K562 (cell line): ENCODE measurements around the gene NMRK2. TPM values are rescaled to one million over a fixed set of nuclear protein-coding genes. Genes with fewer than 3 reads are reported as not detected.

Experiments
- BRF2 ChIP-seq: IDR thresholded peaks from 3 replicates; pipeline ENCODE4 v1.6.1; 2011; ENCODE audit warnings: borderline replicate concordance, mild to moderate bottlenecking; ENCODE audit not compliant: insufficient read length, insufficient read depth
- CBFA2T3 ChIP-seq: fragments of 450-650 bp; IDR thresholded peaks from 2 replicates; pipeline ENCODE4 v1.6.1; 2017
- CBFB ChIP-seq: sonication (generic); formaldehyde crosslinking; IDR thresholded peaks from 2 replicates; pipeline ENCODE4 v1.4.0; 2020; ENCODE audit warnings: mild to moderate bottlenecking, missing genetic modification reagents
- CC2D1A ChIP-seq: fragments of 450-650 bp; IDR thresholded peaks from 2 replicates; pipeline ENCODE4 v1.6.1; 2017; ENCODE audit warnings: mild to moderate bottlenecking
- DMBX1 ChIP-seq: fragments of 250-450 bp; sonication (Bioruptor Pico); IDR thresholded peaks from 2 replicates; pipeline ENCODE4 v1.8.0; 2022; ENCODE audit warnings: inconsistent platforms, mild to moderate bottlenecking, moderate library complexity, borderline replicate concordance
- DPF2 ChIP-seq: fragments of 450-650 bp; IDR thresholded peaks from 2 replicates; pipeline ENCODE4 v1.6.1; 2016
- ELF4 ChIP-seq: fragments of 450-650 bp; formaldehyde crosslinking; IDR thresholded peaks from 2 replicates; pipeline ENCODE4 v1.4.0; 2022; ENCODE audit warnings: missing genetic modification characterization
- GATA2 ChIP-seq: sonication (generic); formaldehyde crosslinking; IDR thresholded peaks from 2 replicates; pipeline ENCODE4 v1.4.0; 2020; ENCODE audit warnings: mild to moderate bottlenecking, missing genetic modification reagents
- MCM2 ChIP-seq: fragments of 450-650 bp; IDR thresholded peaks from 2 replicates; pipeline ENCODE4 v1.6.1; 2017; ENCODE audit warnings: low read depth, mild to moderate bottlenecking
- MCM3 ChIP-seq: fragments of 450-650 bp; IDR thresholded peaks from 2 replicates; pipeline ENCODE4 v1.6.1; 2016
- MXD1 ChIP-seq: fragments of 250-450 bp; sonication (Bioruptor Pico); IDR thresholded peaks from 2 replicates; pipeline ENCODE4 v1.8.0; 2021; ENCODE audit warnings: borderline replicate concordance, mild to moderate bottlenecking, moderate library complexity; ENCODE audit not compliant: poor library complexity, severe bottlenecking
- NFE2L1 ChIP-seq: fragments of 450-650 bp; IDR thresholded peaks from 2 replicates; pipeline ENCODE4 v1.6.1; 2016; ENCODE audit warnings: missing genetic modification characterization, low read depth, mild to moderate bottlenecking, missing compliant biosample characterization, moderate library complexity, borderline replicate concordance
- NFIC ChIP-seq: fragments of 450-650 bp; IDR thresholded peaks from 2 replicates; pipeline ENCODE4 v1.6.1; 2017; ENCODE audit warnings: mild to moderate bottlenecking, inconsistent platforms
- PATZ1 ChIP-seq: fragments of 250-450 bp; sonication (Bioruptor Pico); IDR thresholded peaks from 2 replicates; pipeline ENCODE4 v1.5.0; 2020; ENCODE audit warnings: mild to moderate bottlenecking, borderline replicate concordance
- POLR2G ChIP-seq: fragments of 200-400 bp; formaldehyde crosslinking; IDR thresholded peaks from 2 replicates; pipeline ENCODE4 v1.6.1; 2017; ENCODE audit warnings: low read depth, mild to moderate bottlenecking, antibody characterized with exemption, low read length, moderate library complexity
- RFX5 ChIP-seq: IDR thresholded peaks from 2 replicates; pipeline ENCODE4 v1.6.1; 2011; ENCODE audit warnings: low read depth, mild to moderate bottlenecking, improper control_type of control experiment, low read length
- SMARCA4 ChIP-seq: fragments of 450-650 bp; IDR thresholded peaks from 2 replicates; pipeline ENCODE4 v1.6.1; 2016
- SMARCE1 ChIP-seq: fragments of 450-650 bp; IDR thresholded peaks from 2 replicates; pipeline ENCODE4 v1.7.1; 2016; ENCODE audit warnings: mild to moderate bottlenecking
- SUPT5H ChIP-seq: fragments of 450-650 bp; IDR thresholded peaks from 2 replicates; pipeline ENCODE4 v1.6.1; 2016
- ZBTB7A ChIP-seq: IDR thresholded peaks from 2 replicates; pipeline ENCODE4 v1.6.1; 2011; ENCODE audit warnings: low read depth, mild to moderate bottlenecking, low read length, moderate library complexity, borderline replicate concordance; ENCODE audit not compliant: control insufficient read depth
- ZBTB9 ChIP-seq: fragments of 450-650 bp; formaldehyde crosslinking; IDR thresholded peaks from 2 replicates; pipeline ENCODE4 v1.4.0; 2020; ENCODE audit warnings: mild to moderate bottlenecking, moderate library complexity
- ZC3H8 ChIP-seq: fragments of 450-650 bp; IDR thresholded peaks from 2 replicates; pipeline ENCODE4 v1.6.1; 2017
- ZNF175 ChIP-seq: fragments of 200-800 bp; sonication (Bioruptor generic); IDR thresholded peaks from 2 replicates; pipeline ENCODE4 v1.6.1; 2016; ENCODE audit warnings: low read depth, mild to moderate bottlenecking, missing genetic modification characterization, missing compliant biosample characterization
- ZNF224 ChIP-seq: sonication (generic); formaldehyde crosslinking; IDR thresholded peaks from 2 replicates; pipeline ENCODE4 v1.8.0; 2022; ENCODE audit warnings: mild to moderate bottlenecking, missing genetic modification reagents
- ZNF3 ChIP-seq: fragments of 250-450 bp; sonication (Bioruptor Pico); IDR thresholded peaks from 2 replicates; pipeline ENCODE4 v1.5.0; 2021; ENCODE audit warnings: mild to moderate bottlenecking, moderate library complexity
- polyA plus RNA-seq, 8 experiments: library from polyadenylated mRNA; depleted of rRNA in 4 of 8; stranded (reverse) in 5 of 8; unstranded in 3 of 8; fragments of >200 nt; fragmentation: Nextera tagmentation in 2 of 8; fragmentation: Illumina TruSeq in 1 of 8; extraction: Ambion mirVana in 2 of 8; extraction: Trizol in 1 of 8; gene quantifications; 2 replicates each; pipeline versions ENCODE4 v1.2.1 to v1.2.3, GENCODE V29; 2011 to 2014; ENCODE audit warnings: inconsistent platforms in 1 of 8, missing spikeins in 1 of 8
- total RNA-seq, 7 experiments: library from RNA; depleted of rRNA in 6 of 7; stranded (reverse); fragments of >200 nt in 6 of 7; fragmentation: Illumina TruSeq in 2 of 7; extraction: Trizol in 2 of 7; gene quantifications; 2 replicates each; pipeline versions ENCODE4 v1.2.1 to v1.2.3, GENCODE V29; 2011 to 2021; ENCODE audit warnings: low replicate concordance in 1 of 7

Gene NMRK2
- total and polyA plus RNA-seq, 9 of the 15 experiments (the other 6 are each of a cell fraction or from before 2014, with no cell fraction given): not detected

GRCh38 chr19:3950871-3951861, 18.3 kb downstream of the NMRK2 start (continued):
- TF ChIP-seq MXD1 (CRISPR knock-in tag) (no peak), DMBX1 (no peak), PATZ1 (CRISPR knock-in tag) (no peak), SUPT5H (peak; percentile 35; the same call in 1 of the 2 replicates), MCM3 (no peak), SMARCE1 (peak; percentile 54; the same call in 1 of the 2 replicates), MCM2 (no peak), CC2D1A (peak; percentile 40; the same call in 1 of the 2 replicates), ZNF3 (CRISPR knock-in tag) (no peak), NFIC (peak; percentile 75), RFX5 (no peak), ZNF175 (CRISPR knock-in tag) (peak; percentile 75), ZNF224 (CRISPR knock-in tag) (no peak), DPF2 (peak; percentile 77), ZC3H8 (0 out of 2 replicates have a peak, but pooled peaks have one; percentile 58), CBFB (CRISPR knock-in tag) (no peak), ZBTB7A (peak; percentile 90; the same call in 1 of the 2 replicates), GATA2 (CRISPR knock-in tag) (peak; percentile 73), SMARCA4 (peak; percentile 68), BRF2 (no peak), POLR2G (peak; percentile 72), CBFA2T3 (peak; percentile 95), ZBTB9 (CRISPR knock-in tag) (peak; percentile 20; the same call in 1 of the 2 replicates), NFE2L1 (tag) (no peak), ELF4 (CRISPR knock-in tag) (no peak)
